Measurements from ENCODE around the gene TAB3. TPM values are rescaled to one million over a fixed set of nuclear protein-coding genes. Genes with fewer than 3 reads are reported as not detected.

Gene TAB3
- total and polyA plus RNA-seq, 9 donors, result 8.1 to 14.9 (median 10.8) TPM

GRCh38 chrX:30870572-30870971, 18.5 kb downstream of the TAB3 start:
- Histone ChIP-seq H3K4me3 (ENCODE audit: low read length) (no peak overlapping the region), H3K27ac (ENCODE audit: low read length) (no peak overlapping the region), H3K36me3 (ENCODE audit: control insufficient read depth, insufficient read depth, low read length) (peaks cover 7% of the 10 kb centered on the region), H3K27me3 (ENCODE audit: control insufficient read depth, insufficient read depth, low read length) (peaks cover 4% of the 10 kb centered on the region), H3K9me3 (replicated peaks; ENCODE audit: control insufficient read depth, low read depth, low read length) (no peaks in the 10 kb centered on the region), H3K4me1 (ENCODE audit: control insufficient read depth, insufficient read depth, low read length) (no peaks in the 10 kb centered on the region)
- no CpG with 5 or more reads among the region's 2 CpGs for WGBS (ENCODE audit: insufficient coverage)
- DNase-seq, result no peak

- DNase-seq, result no peak
- WGBS (ENCODE audit: insufficient coverage), result no CpG with 5 or more reads among the region's 1 CpG
- no peaks in the 10 kb centered on the region for H3K27me3 ChIP-seq (ENCODE audit: control insufficient read depth, insufficient read depth, low read length)
- no peak overlapping the region for H3K27ac ChIP-seq (ENCODE audit: low read length)
- H3K36me3 ChIP-seq (ENCODE audit: control insufficient read depth, insufficient read depth, low read length), result peaks cover 8% of the 10 kb centered on the region
- H3K9me3 ChIP-seq (replicated peaks; ENCODE audit: control insufficient read depth, low read depth, low read length), result no peaks in the 10 kb centered on the region
- H3K4me3 ChIP-seq (ENCODE audit: low read length), result no peak overlapping the region
- no peaks in the 10 kb centered on the region for H3K4me1 ChIP-seq (ENCODE audit: control insufficient read depth, insufficient read depth, low read length)
Measured at GRCh38 chrX:30865612-30866011, 23.4 kb downstream of the TAB3 start.

- Histone ChIP-seq H3K4me1 (ENCODE audit: control insufficient read depth, insufficient read depth, low read length) (no peaks in the 10 kb centered on the region), H3K36me3 (ENCODE audit: control insufficient read depth, insufficient read depth, low read length) (peaks cover 7% of the 10 kb centered on the region), H3K27ac (ENCODE audit: low read length) (no peak overlapping the region), H3K4me3 (ENCODE audit: low read length) (no peak overlapping the region), H3K9me3 (replicated peaks; ENCODE audit: control insufficient read depth, low read depth, low read length) (no peaks in the 10 kb centered on the region), H3K27me3 (ENCODE audit: control insufficient read depth, insufficient read depth, low read length) (no peaks in the 10 kb centered on the region)
- no peak for DNase-seq
- 67% methylated on average over 1 of the region's 3 CpGs for WGBS (ENCODE audit: insufficient coverage)
Measured at GRCh38 chrX:30865015-30865414, 24.0 kb downstream of the TAB3 start.

- Histone ChIP-seq H3K27ac (ENCODE audit: low read length) (no peak overlapping the region), H3K27me3 (ENCODE audit: control insufficient read depth, insufficient read depth, low read length) (no peaks in the 10 kb centered on the region), H3K36me3 (ENCODE audit: control insufficient read depth, insufficient read depth, low read length) (peaks cover 7% of the 10 kb centered on the region), H3K4me3 (ENCODE audit: low read length) (no peak overlapping the region), H3K9me3 (replicated peaks; ENCODE audit: control insufficient read depth, low read depth, low read length) (no peaks in the 10 kb centered on the region), H3K4me1 (ENCODE audit: control insufficient read depth, insufficient read depth, low read length) (no peaks in the 10 kb centered on the region)
- WGBS (ENCODE audit: insufficient coverage), result 50% methylated on average over 1 of the region's 1 CpG
- peak; percentile 45 for DNase-seq
Measured at GRCh38 chrX:30864383-30864785, 24.7 kb downstream of the TAB3 start.

GRCh38 chrX:30863974-30864373, 25.1 kb downstream of the TAB3 start:
- no peak overlapping the region for H3K27ac ChIP-seq (ENCODE audit: low read length)
- DNase-seq, result no peak
- WGBS (ENCODE audit: insufficient coverage), result no CpG with 5 or more reads among the region's 1 CpG

GRCh38 chrX:30858098-30858497, 31.0 kb downstream of the TAB3 start:
- no peaks in the 10 kb centered on the region for H3K4me1 ChIP-seq (ENCODE audit: control insufficient read depth, insufficient read depth, low read length)
- no peak overlapping the region for H3K27ac ChIP-seq (ENCODE audit: low read length)
- no peaks in the 10 kb centered on the region for H3K9me3 ChIP-seq (replicated peaks; ENCODE audit: control insufficient read depth, low read depth, low read length)
- no peak for DNase-seq
- WGBS (ENCODE audit: insufficient coverage), result no CpG with 5 or more reads among the region's 1 CpG
- H3K36me3 ChIP-seq (ENCODE audit: control insufficient read depth, insufficient read depth, low read length), result peaks cover 14% of the 10 kb centered on the region
- no peaks in the 10 kb centered on the region for H3K27me3 ChIP-seq (ENCODE audit: control insufficient read depth, insufficient read depth, low read length)
- no peak overlapping the region for H3K4me3 ChIP-seq (ENCODE audit: low read length)

More at GRCh38 chrX:30863974-30864373, 25.1 kb downstream of the TAB3 start:
- no peak overlapping the region for H3K4me3 ChIP-seq (ENCODE audit: low read length)
- H3K4me1 ChIP-seq (ENCODE audit: control insufficient read depth, insufficient read depth, low read length), result no peaks in the 10 kb centered on the region
- H3K36me3 ChIP-seq (ENCODE audit: control insufficient read depth, insufficient read depth, low read length), result peaks cover 7% of the 10 kb centered on the region
- no peaks in the 10 kb centered on the region for H3K27me3 ChIP-seq (ENCODE audit: control insufficient read depth, insufficient read depth, low read length)
- no peaks in the 10 kb centered on the region for H3K9me3 ChIP-seq (replicated peaks; ENCODE audit: control insufficient read depth, low read depth, low read length)

GRCh38 chrX:30851449-30851848, 37.6 kb downstream of the TAB3 start:
- H3K27ac ChIP-seq (ENCODE audit: low read length), result no peak overlapping the region
- no peak for DNase-seq
- 80% methylated on average over 1 of the region's 1 CpG for WGBS (ENCODE audit: insufficient coverage)
- H3K9me3 ChIP-seq (replicated peaks; ENCODE audit: control insufficient read depth, low read depth, low read length), result no peaks in the 10 kb centered on the region
- no peaks in the 10 kb centered on the region for H3K4me1 ChIP-seq (ENCODE audit: control insufficient read depth, insufficient read depth, low read length)
- no peak overlapping the region for H3K4me3 ChIP-seq (ENCODE audit: low read length)
- H3K36me3 ChIP-seq (ENCODE audit: control insufficient read depth, insufficient read depth, low read length), result peaks cover 12% of the 10 kb centered on the region
- H3K27me3 ChIP-seq (ENCODE audit: control insufficient read depth, insufficient read depth, low read length), result no peaks in the 10 kb centered on the region

- DNase-seq, result no peak
- peaks cover 5% of the 10 kb centered on the region for H3K36me3 ChIP-seq (ENCODE audit: control insufficient read depth, insufficient read depth, low read length)
- no peaks in the 10 kb centered on the region for H3K9me3 ChIP-seq (replicated peaks; ENCODE audit: control insufficient read depth, low read depth, low read length)
- H3K27me3 ChIP-seq (ENCODE audit: control insufficient read depth, insufficient read depth, low read length), result peaks cover 4% of the 10 kb centered on the region
- H3K27ac ChIP-seq (ENCODE audit: low read length), result no peak overlapping the region
- no peak overlapping the region for H3K4me3 ChIP-seq (ENCODE audit: low read length)
- 83% methylated on average over 1 of the region's 4 CpGs for WGBS (ENCODE audit: insufficient coverage)
- no peaks in the 10 kb centered on the region for H3K4me1 ChIP-seq (ENCODE audit: control insufficient read depth, insufficient read depth, low read length)
Measured at GRCh38 chrX:30835373-30835772, 53.7 kb downstream of the TAB3 start.

GRCh38 chrX:30833896-30834295, 55.2 kb downstream of the TAB3 start:
- H3K27me3 ChIP-seq (ENCODE audit: control insufficient read depth, insufficient read depth, low read length), result peaks cover 4% of the 10 kb centered on the region
- DNase-seq, result peak; percentile 13
- no peaks in the 10 kb centered on the region for H3K4me1 ChIP-seq (ENCODE audit: control insufficient read depth, insufficient read depth, low read length)
- no CpG with 5 or more reads among the region's 4 CpGs for WGBS (ENCODE audit: insufficient coverage)
- H3K36me3 ChIP-seq (ENCODE audit: control insufficient read depth, insufficient read depth, low read length), result peaks cover 3% of the 10 kb centered on the region
- no peak overlapping the region for H3K27ac ChIP-seq (ENCODE audit: low read length)
- no peaks in the 10 kb centered on the region for H3K9me3 ChIP-seq (replicated peaks; ENCODE audit: control insufficient read depth, low read depth, low read length)
- H3K4me3 ChIP-seq (ENCODE audit: low read length), result no peak overlapping the region

GRCh38 chrX:30831082-30831481, 58.0 kb downstream of the TAB3 start:
- H3K27me3 ChIP-seq (ENCODE audit: control insufficient read depth, insufficient read depth, low read length), result peaks cover 5% of the 10 kb centered on the region
- H3K4me1 ChIP-seq (ENCODE audit: control insufficient read depth, insufficient read depth, low read length), result no peaks in the 10 kb centered on the region
- no peak overlapping the region for H3K27ac ChIP-seq (ENCODE audit: low read length)
- no peaks in the 10 kb centered on the region for H3K9me3 ChIP-seq (replicated peaks; ENCODE audit: control insufficient read depth, low read depth, low read length)
- no peak for DNase-seq
- no peak overlapping the region for H3K4me3 ChIP-seq (ENCODE audit: low read length)
- no peaks in the 10 kb centered on the region for H3K36me3 ChIP-seq (ENCODE audit: control insufficient read depth, insufficient read depth, low read length)
- 80% methylated on average over 4 of the region's 10 CpGs for WGBS (ENCODE audit: insufficient coverage)

GRCh38 chrX:30830326-30830943, 58.6 kb downstream of the TAB3 start:
- no CpG with 5 or more reads among the region's 3 CpGs for WGBS (ENCODE audit: insufficient coverage)
- Histone ChIP-seq H3K36me3 (ENCODE audit: control insufficient read depth, insufficient read depth, low read length) (no peaks in the 10 kb centered on the region), H3K27me3 (ENCODE audit: control insufficient read depth, insufficient read depth, low read length) (peaks cover 5% of the 10 kb centered on the region), H3K4me3 (ENCODE audit: low read length) (no peak overlapping the region), H3K27ac (ENCODE audit: low read length) (no peak overlapping the region), H3K4me1 (ENCODE audit: control insufficient read depth, insufficient read depth, low read length) (no peaks in the 10 kb centered on the region), H3K9me3 (replicated peaks; ENCODE audit: control insufficient read depth, low read depth, low read length) (no peaks in the 10 kb centered on the region)
- DNase-seq, result peak; percentile 55
